Glutamatergic neuron (in vitro differentiated cells): ENCODE results near the gene FOXJ2. TPM values are rescaled to one million over a fixed set of nuclear protein-coding genes. Genes with fewer than 3 reads are reported as not detected.
A peak's percentile ranks its signal among the peaks of the same experiment; 100 is the strongest.

Source experiments
- DNase-seq: peaks from one replicate; pipeline ENCODE4 v3.0.0; 2022
- H3K27ac Mint-ChIP-seq: one replicate; pipeline ENCODE4 v1.8.0; 2020; ENCODE audit warnings: mild to moderate bottlenecking, mixed read lengths, inconsistent platforms; ENCODE audit not compliant: unreplicated experiment
- H3K27me3 Mint-ChIP-seq: one replicate; pipeline ENCODE4 v1.8.0; 2020; ENCODE audit warnings: mild to moderate bottlenecking, moderate library complexity, mixed read lengths, inconsistent platforms; ENCODE audit not compliant: unreplicated experiment
- H3K36me3 Mint-ChIP-seq: one replicate; pipeline ENCODE4 v1.8.0; 2020; ENCODE audit warnings: mild to moderate bottlenecking, mixed read lengths, inconsistent platforms; ENCODE audit not compliant: unreplicated experiment
- H3K4me1 Mint-ChIP-seq: one replicate; pipeline ENCODE4 v1.8.0; 2020; ENCODE audit warnings: mild to moderate bottlenecking, low read depth, mixed read lengths, inconsistent platforms; ENCODE audit not compliant: unreplicated experiment
- H3K4me3 Mint-ChIP-seq: one replicate; pipeline ENCODE4 v1.8.0; 2020; ENCODE audit warnings: mild to moderate bottlenecking, mixed read lengths, inconsistent platforms; ENCODE audit not compliant: unreplicated experiment
- H3K9me3 Mint-ChIP-seq: one replicate; pipeline ENCODE4 v1.8.0; 2020; ENCODE audit warnings: mild to moderate bottlenecking, moderate library complexity, mixed read lengths, inconsistent platforms; ENCODE audit not compliant: unreplicated experiment
- CTCF ChIP-seq: fragments of 200-600 bp; sonication (generic); IDR thresholded peaks from one replicate; pipeline ENCODE4 v1.5.0; 2021; ENCODE audit not compliant: partially characterized antibody, unreplicated experiment
- total RNA-seq: library from RNA; stranded (reverse); fragmentation: NEBNext Ultra II Directional; extraction: Animal tissue kit (Norgen Biotek cat#: 25700); gene quantifications from one replicate; pipeline ENCODE4 v1.2.1, GENCODE V29; 2021; ENCODE audit not compliant: unreplicated experiment

FOXJ2 gene
- total RNA-seq, 1 donor from 2014 or later: 8.3 TPM

- H3K9me3 Mint-ChIP-seq: peaks cover 2% of the 10 kb centered on the region
- no peak for TF ChIP-seq CTCF
- no peaks in the 10 kb centered on the region for H3K36me3 Mint-ChIP-seq
- no peak overlapping the region for H3K4me3 Mint-ChIP-seq
- H3K27me3 Mint-ChIP-seq: peaks cover 2% of the 10 kb centered on the region
- peaks cover 7% of the 10 kb centered on the region for H3K4me1 Mint-ChIP-seq
- H3K27ac Mint-ChIP-seq: peak overlapping the region; percentile 18
- DNase-seq: no peak
Observed at GRCh38 chr12:8077207-8077606, 44.7 kb downstream of the FOXJ2 start.

- Mint-ChIP-seq H3K27me3 (peaks cover 5% of the 10 kb centered on the region), H3K4me1 (peaks cover 9% of the 10 kb centered on the region), H3K27ac (no peak overlapping the region), H3K9me3 (peaks cover 7% of the 10 kb centered on the region), H3K4me3 (no peak overlapping the region), H3K36me3 (no peaks in the 10 kb centered on the region)
- peak; percentile 62 for TF ChIP-seq CTCF
- peak; percentile 22 for DNase-seq
Observed at GRCh38 chr12:8078398-8078797, 45.9 kb downstream of the FOXJ2 start.

- no peak for TF ChIP-seq CTCF
- no peak overlapping the region for H3K4me3 Mint-ChIP-seq
- DNase-seq: no peak
- no peak overlapping the region for H3K27ac Mint-ChIP-seq
- no peaks in the 10 kb centered on the region for H3K36me3 Mint-ChIP-seq
- peaks cover 10% of the 10 kb centered on the region for H3K4me1 Mint-ChIP-seq
- H3K9me3 Mint-ChIP-seq: peaks cover 7% of the 10 kb centered on the region
- peaks cover 5% of the 10 kb centered on the region for H3K27me3 Mint-ChIP-seq
Observed at GRCh38 chr12:8078916-8079315, 46.4 kb downstream of the FOXJ2 start.

- peaks cover 5% of the 10 kb centered on the region for H3K27me3 Mint-ChIP-seq
- no peak for DNase-seq
- no peak overlapping the region for H3K4me3 Mint-ChIP-seq
- peaks cover 7% of the 10 kb centered on the region for H3K9me3 Mint-ChIP-seq
- no peak overlapping the region for H3K27ac Mint-ChIP-seq
- peaks cover 16% of the 10 kb centered on the region for H3K4me1 Mint-ChIP-seq
- TF ChIP-seq CTCF: no peak
- H3K36me3 Mint-ChIP-seq: peaks cover under 1% of the 10 kb centered on the region
Observed at GRCh38 chr12:8080120-8080519, 47.6 kb downstream of the FOXJ2 start.

GRCh38 chr12:8081251-8081920, 48.9 kb downstream of the FOXJ2 start:
- Mint-ChIP-seq H3K4me3 (peak overlapping the region; percentile 96), H3K27me3 (peaks cover 5% of the 10 kb centered on the region), H3K9me3 (peaks cover 7% of the 10 kb centered on the region), H3K27ac (peak overlapping the region; percentile 99), H3K4me1 (peaks cover 18% of the 10 kb centered on the region), H3K36me3 (peaks cover 5% of the 10 kb centered on the region)
- TF ChIP-seq CTCF: no peak
- no peak for DNase-seq
